HG03521 (cell line): ENCODE measurements around the gene LSM10.
A peak's percentile ranks its signal among the peaks of the same experiment; 100 is the strongest.

Experiments used
- ATAC-seq: cut with Tn5 transposase; IDR thresholded peaks from one replicate; pipeline ENCODE4 v1.9.1; 2021; ENCODE audit warnings: mild to moderate bottlenecking, moderate library complexity; ENCODE audit not compliant: unreplicated experiment

Gene LSM10

GRCh38 chr1:36397378-36398230 lies at the start of gene LSM10:
TSS of gene LSM10 (minus strand) at chr1:36397908. CDS start at chr1:36394129, 3,779 bp downstream.
- ATAC-seq: peak; percentile 90

GRCh38 chr1:36447450-36447849 lies 49.7 kb upstream of the LSM10 start:
- ATAC-seq: no peak

DNA sequence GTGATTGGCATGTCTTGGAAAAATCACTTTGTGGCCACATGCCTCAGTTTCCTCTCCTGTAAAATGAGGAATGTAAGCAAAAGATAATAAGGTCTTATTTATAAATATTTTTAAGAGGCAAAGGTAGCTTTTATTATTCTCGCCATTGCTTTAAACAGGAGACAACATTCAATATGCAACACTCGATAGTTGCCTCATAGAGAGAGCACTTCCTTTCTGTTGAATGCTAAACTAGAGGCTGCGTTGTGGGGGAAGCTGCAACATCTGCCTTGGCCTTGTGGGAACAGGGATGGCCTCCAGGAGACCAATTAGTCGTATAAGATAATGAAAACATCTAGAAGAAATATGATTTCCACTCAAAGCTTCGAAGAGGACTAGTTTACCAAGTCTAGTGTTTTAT lies 49.0 kb upstream of the LSM10 start:
- no peak for ATAC-seq

DNA sequence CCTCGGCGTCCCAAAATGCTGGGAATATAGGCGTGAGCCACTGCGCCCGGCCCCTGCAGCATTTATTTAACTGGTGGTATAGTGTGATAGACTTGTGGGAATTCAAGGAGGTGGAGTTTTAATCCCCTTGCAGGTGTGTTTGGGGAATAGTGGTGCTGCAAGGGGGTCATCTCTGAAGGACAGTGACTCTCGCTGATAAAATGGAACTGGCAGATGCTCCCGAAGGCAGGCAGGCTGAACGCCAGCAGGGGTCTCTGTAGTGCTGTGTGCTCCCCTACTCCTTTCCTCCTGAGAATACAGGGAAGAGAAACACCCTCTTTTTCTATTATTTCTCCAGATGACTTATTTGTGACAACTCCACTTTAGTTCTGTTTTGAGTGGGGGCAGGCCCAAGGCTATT lies 48.6 kb upstream of the LSM10 start:
- no peak for ATAC-seq

DNA sequence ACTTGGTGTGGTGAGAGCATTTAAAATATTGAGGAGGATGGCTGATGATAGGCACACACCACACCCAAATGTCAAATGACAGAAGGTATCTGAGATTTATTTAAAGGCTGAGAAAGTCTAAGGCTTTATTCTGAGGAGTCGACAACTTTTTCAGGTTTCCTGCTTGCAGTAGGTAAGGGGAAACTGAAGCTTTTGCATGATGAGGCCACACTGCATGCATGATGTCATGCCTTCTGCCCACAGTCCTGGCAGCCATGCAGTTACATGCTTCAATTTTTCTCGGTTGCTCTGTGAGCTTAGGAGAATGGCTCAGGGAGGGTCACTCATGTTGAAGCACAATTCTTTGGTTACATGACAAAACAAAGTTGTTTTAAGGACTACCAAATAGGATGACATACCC lies 45.6 kb upstream of the LSM10 start:
- ATAC-seq: no peak

GRCh38 chr1:36442337-36442736 lies 44.6 kb upstream of the LSM10 start:
- no peak for ATAC-seq

DNA sequence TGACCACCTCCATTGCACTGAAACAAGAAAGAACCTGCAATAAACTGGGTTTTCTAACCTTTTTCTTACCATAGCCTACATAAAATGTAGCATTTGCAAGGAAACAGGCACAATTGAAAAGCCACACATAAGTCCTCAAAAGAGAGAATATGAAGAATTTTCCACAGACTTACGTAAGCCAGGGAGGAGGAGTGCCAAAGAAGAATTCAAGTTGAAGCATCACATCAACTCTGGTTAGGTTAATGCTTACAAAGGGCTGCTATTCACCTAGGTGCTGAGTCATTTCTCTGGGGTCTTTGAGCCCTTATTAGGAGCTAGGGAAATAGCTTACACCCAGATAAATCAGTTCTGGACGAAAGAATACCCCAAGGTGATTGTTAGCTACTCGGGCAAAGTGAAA lies 42.9 kb upstream of the LSM10 start:
- no peak for ATAC-seq

DNA sequence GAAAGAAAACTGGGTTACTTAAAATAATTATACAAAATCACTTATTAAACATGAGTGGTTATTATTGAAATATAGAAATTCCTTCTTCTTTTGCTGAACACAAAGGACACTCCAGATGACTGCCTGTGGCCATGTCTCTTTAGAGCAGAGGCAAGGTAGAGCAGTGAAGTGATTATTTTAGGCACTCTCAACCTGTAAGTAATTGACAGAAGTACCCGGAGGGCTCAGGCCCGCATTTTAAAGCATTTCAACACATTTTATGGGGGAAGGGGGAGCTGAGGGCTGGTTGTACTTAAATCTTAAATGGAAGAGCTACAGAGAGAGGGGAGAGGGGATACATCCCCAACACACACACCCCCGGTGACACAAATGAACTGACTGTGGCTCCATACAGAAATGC lies 42.3 kb upstream of the LSM10 start:
- ATAC-seq: no peak

DNA sequence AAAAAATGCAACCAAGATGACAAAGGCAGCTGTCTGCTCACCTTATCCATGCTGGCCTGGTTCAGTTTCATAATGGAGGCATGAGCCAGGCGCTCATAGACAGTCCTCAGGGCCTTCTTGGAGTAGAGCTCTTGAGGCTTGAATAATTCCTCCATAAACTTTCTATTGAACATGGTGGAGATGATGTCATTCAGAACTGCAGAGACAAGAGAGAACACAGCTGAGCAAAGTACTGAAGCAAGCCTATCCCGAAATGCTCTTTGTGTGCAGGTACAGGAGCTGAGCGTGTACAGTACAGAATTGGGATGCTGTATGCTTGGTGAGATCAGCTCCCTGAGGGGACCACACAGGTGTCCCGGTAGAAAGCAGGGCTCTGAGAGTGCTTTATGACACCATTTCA lies 41.0 kb upstream of the LSM10 start:
- no peak for ATAC-seq

GRCh38 chr1:36436821-36437220 lies 39.1 kb upstream of the LSM10 start:
- no peak for ATAC-seq

- ATAC-seq: no peak
These were observed 35.4 kb upstream of the LSM10 start for GRCh38 chr1:36433102-36433501.

- no peak for ATAC-seq
These were observed 34.9 kb upstream of the LSM10 start for GRCh38 chr1:36432616-36433015.

GRCh38 chr1:36425791-36426190 lies 28.1 kb upstream of the LSM10 start:
- no peak for ATAC-seq

- no peak for ATAC-seq
These were observed 23.9 kb upstream of the LSM10 start for GRCh38 chr1:36421649-36422048.

DNA sequence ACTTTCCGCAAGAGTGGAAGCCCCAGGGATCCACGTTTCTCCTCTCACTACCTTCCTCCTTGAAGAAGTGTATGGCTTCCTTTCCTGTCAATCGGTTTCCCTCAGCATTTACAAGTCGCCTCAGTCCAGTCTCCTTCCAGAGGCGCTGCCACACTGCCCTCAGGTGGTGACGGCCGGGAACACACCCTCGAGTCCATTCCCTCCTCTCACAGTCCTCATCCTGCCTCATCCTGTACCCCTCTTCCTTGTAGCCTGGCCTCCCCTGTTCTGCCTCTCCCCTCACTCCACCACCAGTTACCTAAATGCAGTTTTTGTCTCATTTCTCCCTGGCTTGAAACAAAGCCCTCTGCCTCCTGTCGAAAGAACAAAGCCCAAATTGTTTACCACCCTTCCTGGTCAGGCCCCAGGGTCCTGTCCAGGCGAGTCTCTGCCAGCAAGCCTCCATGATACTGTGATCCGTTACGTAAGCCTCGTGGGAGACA lies 23.2 kb upstream of the LSM10 start:
- peak; percentile 56 for ATAC-seq

- ATAC-seq: no peak
These were observed 22.7 kb upstream of the LSM10 start for GRCh38 chr1:36420409-36420808.

DNA sequence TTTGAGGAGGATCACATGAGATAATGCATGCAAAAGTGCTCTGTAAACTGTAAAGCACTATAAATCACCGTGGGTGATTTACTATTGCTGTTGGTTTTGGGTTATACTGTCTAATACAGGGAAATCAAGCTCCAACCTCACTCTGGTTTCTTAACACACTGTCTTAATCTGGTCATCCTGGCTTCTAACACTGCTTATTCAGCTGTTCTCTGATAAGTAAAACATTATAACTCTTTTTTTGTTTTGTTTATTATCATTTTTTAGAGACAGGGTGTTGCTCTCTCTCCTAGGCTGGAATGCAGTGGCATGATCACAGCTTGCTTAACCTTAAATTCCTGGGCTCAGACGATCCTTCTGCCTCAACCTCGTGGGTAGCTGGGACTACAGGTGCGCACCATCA lies 21.9 kb upstream of the LSM10 start:
- ATAC-seq: no peak

GRCh38 chr1:36419140-36419539 lies 21.4 kb upstream of the LSM10 start:
- no peak for ATAC-seq

DNA sequence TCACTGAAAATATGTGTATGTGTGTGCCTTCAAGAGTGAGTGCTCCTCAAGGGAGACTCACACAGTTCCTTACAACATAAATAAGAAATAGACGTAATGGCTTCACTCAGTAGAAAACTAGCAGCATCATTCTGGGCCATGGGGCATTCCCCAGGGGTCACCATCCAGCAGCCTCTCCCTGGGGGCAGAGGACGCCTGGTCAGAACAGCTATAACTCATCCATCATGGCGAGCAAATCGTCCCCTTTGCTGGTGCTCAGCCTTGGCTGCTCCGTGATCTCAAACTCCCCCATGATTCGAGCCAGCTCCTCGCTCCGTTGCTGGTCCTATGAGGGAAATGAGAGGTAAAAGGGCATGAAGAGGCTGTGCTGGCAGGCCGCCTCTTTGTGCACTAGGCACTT lies 20.2 kb upstream of the LSM10 start:
- no peak for ATAC-seq

GRCh38 chr1:36415661-36416326 lies 18.1 kb upstream of the LSM10 start:
- ATAC-seq: no peak

- no peak for ATAC-seq
These were observed 16.7 kb upstream of the LSM10 start for GRCh38 chr1:36414384-36414783.
